HG03442 (cell line): Measurements from ENCODE around the gene BATF3.

ENCODE experiments used
- ATAC-seq: cut with Tn5 transposase; IDR thresholded peaks from one replicate; pipeline ENCODE4 v1.9.1; 2021; ENCODE audit warnings: mild to moderate bottlenecking, moderate library complexity; ENCODE audit not compliant: unreplicated experiment

BATF3 gene

DNA sequence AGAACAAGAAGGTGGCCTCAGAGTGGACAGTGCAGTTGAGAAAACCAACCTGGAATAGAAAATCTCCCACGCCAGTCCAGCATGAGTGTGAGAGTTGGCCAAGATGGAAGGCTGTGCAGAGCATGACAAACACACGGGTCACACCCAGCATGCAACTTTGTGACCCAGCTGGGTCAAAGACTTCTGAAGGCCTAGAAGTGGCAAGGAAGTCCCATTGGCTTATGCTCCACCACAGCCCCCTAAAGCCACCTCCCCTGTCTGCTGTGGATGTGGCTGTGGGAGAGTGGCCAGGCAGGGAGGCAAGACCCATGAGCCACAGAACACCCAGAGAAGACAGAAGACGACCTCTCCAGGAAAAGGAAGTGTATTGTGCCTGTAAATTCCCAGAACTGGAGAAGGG lies 13.6 kb downstream of the BATF3 start:
- ATAC-seq, result no peak

GRCh38 chr1:212685429-212685828 lies 14.2 kb downstream of the BATF3 start:
- no peak for ATAC-seq

DNA sequence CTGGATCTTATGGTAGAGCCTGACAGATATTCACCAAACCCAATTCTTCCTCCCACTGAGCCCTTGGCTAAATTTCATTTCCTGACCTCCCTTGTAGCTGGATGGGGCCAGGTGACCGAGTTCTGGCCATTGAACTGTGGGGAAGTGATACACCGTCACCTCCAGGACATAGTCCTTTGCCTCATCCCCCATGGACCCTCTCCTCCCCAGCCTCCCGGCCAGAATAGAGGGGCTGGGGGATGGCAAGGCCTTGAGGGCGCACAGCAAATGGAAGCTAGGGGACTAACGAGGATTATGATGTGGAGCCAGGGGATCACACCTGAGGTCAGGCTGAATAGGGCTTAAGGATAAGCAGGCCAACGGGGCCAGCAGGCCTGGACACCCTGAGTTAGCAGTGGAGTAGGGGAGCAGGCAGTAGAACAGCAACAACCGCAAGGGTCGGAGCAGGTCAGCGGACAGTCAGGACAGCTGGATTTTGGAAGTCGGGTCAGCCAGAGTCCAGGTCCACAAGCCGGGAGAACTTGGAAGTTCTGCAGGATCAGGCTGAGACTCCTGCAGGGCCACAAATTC lies 15.0 kb downstream of the BATF3 start:
- ATAC-seq, result no peak

- no peak for ATAC-seq
Observed at GRCh38 chr1:212684076-212684475, 15.6 kb downstream of the BATF3 start.

DNA sequence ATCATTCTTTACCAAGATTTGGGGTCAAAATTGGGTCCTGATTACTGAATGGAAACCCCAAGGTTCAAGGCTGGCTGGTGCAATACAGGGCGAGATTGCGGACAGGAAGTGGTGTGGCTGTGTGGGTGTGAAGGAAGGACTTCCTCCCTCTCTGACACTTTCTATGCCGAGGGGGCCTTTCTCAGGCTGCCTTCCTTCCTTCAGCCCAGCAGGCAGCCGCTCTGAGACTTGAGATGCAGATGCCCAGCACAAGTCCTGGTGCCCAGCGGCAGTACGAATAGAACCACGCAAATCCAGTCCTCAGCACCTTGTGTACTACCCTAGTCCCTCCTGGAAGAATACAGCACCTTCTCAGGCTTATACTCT lies 16.3 kb downstream of the BATF3 start:
- ATAC-seq, result peak; percentile 63

DNA sequence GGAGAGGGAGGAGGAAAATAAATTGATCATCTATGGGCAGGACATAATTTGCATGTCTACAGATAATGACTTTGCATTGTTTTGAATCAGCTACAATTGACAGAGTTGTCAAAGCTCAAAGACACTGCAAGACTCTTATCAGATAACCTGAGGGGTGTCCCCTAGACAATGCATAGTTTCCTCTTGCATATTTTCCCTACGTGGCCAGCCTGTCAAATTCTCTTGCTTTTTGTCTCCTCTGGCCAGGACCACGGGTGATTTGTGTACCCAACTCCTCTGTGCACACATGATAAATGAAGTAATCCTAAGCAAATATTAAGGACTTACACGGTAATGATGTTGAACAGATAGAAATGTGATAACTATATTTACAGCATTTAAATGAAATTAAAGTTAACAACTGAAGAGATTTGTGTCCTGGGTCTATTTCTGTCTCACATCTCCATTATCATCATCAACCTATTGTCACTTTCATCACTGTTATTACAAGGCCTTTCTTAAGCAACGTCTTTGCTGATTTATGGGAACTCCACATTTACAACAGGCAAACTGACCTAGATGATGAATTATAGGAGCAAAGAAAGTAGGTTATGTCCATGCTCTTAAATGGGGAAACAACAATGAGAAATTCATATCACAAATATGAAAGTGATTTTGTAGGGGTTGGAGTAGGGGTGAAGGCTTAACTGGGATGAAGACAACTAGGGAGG lies 18.8 kb downstream of the BATF3 start:
- ATAC-seq, result no peak

DNA sequence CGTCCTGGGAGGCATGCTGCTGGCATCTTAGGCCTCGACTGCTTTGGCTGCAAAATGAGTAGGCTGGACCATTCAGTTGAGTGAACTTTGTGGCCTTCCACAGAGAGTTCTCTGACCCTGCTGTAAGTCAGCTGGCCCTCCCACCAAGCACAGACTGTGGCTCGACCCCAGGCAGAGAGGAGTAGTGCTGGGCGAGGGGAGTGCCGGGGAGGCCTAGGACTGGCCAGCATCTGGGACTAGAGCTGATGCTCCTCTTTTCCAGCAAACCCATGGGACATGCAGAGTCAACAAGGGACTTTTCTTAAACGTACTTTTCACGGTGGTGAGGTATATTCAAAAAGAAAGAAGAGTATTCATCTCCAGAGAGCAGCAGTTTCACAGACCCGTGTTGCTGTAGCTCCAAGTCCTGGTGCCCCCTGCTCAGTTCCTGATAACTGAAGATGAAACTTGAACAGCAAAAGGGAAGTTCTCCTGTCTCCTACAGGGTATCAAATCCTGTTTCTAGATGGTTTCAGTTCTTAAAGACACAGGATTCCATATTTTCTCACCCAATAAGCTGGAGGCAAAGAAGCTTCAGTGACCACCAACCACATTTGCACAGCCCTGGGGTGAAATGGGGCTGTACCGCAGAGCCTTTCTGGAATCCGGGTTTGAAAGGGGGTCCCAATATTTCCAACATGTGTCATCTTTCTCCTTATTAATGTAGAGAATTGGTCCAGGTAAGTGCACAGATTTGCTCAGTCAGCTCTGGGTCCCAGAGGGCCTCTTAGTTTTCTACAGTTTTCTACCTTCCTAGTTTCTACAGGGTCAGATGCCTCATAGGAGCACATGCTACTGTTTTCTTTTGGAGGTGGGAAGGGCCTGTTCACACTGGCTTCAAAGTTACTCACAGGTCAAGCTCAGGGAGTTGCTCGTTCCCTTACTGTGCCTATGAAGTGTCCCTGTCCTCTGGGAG lies 20.9 kb downstream of the BATF3 start:
- peak; percentile 65 for ATAC-seq

DNA sequence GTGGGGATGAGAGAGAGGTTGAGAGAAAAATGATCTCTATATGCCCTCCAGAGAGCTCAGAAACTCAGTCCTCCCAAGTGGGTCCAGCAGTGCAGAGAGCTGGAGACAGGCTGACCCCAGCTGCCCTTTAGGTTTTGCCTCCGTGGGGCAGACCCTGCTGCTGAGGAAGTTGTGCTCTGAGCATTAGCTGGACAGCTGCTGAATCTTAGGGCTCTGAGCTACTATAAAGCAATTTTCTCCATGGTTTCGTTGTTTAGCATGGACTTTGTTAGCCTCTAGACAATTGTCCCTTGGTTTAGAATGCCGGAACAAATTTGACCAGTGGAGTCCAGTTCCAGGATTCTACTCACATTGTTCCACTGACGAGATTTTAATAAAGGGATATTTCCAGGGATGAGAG lies 22.1 kb downstream of the BATF3 start:
- ATAC-seq, result no peak

DNA sequence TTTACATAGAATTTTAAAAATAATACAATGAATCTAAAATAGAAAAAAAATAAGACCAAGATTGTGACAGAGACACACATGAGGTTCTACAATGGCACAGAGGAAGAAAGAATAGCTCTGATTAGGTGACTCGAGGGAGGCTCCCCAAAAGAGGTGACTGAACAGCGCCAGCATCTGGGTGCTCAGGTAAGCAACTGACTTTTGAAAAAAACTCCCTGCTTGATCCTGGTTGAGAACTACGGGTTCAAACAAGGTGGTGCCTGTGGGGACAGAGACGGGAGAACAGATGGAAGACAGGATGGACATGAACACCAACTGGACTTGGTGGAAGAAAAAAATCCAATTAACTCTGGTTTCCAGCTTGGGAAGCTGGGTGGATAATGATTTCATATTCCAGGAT lies 22.5 kb downstream of the BATF3 start:
- ATAC-seq, result no peak

DNA sequence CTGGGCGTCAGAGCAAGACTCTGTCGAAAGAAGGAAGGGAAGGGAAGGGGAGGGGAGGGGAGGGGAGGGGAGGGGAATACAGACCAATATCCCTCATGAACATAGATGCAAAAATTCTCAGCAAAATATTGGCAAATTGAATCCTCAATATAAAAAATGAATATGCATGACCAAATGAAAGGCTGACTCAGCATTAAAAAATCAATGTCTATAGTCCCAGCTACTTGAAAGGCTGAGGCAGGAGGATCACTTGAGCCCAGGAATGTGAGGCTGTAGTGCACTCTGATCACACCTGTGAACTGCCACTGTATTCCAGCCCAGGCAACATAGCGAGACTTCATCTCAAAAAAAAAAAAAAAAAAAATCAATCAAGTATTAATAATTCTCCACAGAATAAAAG lies 24.0 kb downstream of the BATF3 start:
- no peak for ATAC-seq

- ATAC-seq, result no peak
Observed at GRCh38 chr1:212674872-212675271, 24.8 kb downstream of the BATF3 start.

GRCh38 chr1:212671342-212672031 lies 28.2 kb downstream of the BATF3 start:
- peak; percentile 48 for ATAC-seq

DNA sequence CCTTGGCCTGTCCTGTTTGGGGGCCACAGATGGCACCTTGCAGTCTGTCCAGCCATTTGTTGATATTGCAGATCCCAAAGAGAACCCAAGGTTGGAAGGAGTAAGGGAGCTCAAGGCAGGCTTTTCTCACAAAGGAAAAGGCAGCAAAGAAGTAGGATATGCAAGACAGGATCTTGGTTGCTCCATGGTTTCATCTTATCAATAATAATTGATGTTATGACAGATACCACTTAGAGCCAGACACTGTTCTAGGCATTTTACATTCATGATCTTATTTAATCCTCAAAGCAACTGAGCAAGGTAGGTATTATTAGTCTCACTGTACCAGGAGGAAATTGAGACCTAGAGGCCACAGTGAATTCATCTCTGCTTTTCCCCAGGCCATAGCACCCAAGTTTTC lies 28.8 kb downstream of the BATF3 start:
- ATAC-seq, result no peak

DNA sequence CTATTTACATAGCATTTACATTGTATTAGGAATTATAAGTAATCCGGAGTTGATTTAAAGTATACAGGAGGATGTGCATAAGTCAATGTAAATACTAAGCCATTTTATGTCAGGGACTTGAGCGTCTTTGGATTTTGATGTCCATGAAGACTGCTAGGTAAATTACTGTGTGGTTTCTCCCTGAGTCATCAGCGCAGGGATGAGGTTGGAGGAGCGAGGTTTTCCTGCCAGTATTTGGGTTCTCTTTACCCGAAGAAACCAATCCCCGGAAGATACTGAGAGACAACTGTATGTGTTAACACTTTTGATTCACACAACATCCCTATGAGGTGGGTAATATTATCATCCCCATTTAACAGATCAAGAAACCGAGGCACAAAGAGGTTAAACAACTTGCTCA lies 29.3 kb downstream of the BATF3 start:
- ATAC-seq, result no peak

DNA sequence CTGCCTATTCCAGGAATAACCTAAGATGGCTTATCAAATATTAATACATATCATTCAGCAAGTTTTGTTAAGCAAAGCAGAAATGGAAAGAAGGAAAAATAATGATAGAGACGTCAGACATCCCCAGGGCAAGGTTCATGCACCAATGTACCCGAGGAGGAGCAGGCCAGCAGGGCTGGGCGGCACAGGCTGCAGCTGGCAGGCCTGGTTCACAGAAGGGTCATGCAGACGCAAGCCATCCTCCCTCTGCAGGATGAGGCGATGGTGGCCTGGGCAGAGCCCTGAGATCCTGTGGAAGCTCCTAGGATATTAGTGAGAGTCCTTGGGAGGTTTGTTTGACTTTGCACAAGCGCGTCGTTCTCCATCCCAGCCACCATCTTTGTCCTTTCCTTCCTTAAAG lies 30.0 kb downstream of the BATF3 start:
- no peak for ATAC-seq

- no peak for ATAC-seq
Observed at GRCh38 chr1:212669102-212669501, 30.5 kb downstream of the BATF3 start.

DNA sequence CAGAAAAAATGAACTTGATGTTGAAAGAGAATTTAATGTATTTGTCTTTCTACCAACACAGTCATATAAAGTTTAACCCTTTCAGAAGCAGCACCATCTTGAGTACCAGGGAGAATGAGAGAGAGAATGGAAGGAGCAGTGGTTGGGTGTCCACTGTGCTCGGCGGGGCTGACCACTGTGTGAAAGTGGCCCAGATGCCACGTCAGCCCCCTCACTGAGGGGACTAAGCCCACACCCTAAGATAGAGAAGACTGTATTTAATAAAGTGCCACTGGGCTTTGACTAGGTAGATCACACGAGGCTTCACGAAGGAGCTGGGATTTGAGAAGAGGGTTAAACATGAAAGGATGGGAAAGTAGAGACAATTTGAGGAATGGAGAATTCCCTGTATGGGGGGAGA lies 31.2 kb downstream of the BATF3 start:
- ATAC-seq, result no peak

DNA sequence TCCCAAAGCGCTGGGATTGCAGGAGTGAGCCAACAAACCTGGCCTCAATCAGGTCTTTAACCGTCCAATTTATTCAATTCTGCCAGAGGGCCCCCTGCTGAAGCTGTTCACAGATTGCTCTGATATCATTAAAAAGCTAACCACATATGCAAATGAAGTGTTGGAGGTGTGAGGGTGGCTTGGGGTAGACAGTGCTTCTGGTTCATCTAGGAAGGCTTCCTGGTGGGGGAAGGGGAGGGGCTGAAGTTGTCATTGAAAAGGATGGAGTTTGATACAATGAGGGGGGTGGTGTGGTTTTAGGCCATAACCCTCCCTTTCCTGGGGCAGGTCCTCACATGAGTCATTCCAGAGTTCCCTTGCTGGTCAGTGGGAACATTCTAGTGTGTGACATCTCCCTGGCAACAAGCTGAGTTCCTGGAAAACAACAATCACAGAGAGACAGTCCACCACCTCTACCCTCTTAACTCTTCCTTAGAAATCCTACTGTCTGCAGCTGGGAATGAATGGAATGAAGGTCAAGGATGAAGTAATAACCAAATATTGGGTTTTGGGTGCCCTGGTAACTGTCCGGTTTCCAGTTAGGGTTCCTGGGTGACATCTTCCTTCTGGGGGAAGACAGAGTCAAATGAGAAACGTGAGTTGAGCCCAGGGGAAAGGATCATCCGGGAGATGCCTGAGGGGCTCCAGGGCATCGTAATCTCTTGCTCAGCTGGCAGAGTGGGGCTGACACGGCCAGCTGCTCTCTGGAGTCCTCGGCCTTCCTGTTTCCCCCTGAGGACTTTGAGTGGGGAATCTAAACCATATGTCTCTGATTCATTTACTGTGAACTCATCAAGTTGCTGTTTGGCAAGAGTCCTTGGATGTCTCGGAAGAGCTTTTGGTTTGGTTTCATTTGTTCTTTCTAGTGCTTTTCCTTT lies 32.2 kb downstream of the BATF3 start:
- no peak for ATAC-seq

GRCh38 chr1:212666116-212666775 lies 33.4 kb downstream of the BATF3 start:
- ATAC-seq, result no peak
